Caco-2 (cell line): ENCODE results near the gene FCMR. TPM values are rescaled to one million over a fixed set of nuclear protein-coding genes. Genes with fewer than 3 reads are reported as not detected.

Source experiments
- BruUV-seq: library from RNA; stranded (reverse); fragments of 400-500 nt; replicated peaks from 2 replicates; lab custom pipeline; 2021; lab: Mats Ljungman, UMichigan
- CTCF ChIA-PET: fragments of 300-600 bp; sonication (Branson Sonifier 250); formaldehyde crosslinking; loops from one replicate; lab custom pipeline; 2022; ENCODE audit warnings: antibody characterized with exemption; lab: Charles Lee
- POLR2A ChIA-PET: fragments of 300-600 bp; sonication (Branson Sonifier 250); formaldehyde crosslinking; loops from one replicate; lab custom pipeline; 2022; ENCODE audit warnings: antibody characterized with exemption; lab: Charles Lee
- DNase-seq, 2 experiments: peaks; one replicate each; pipeline versions ENCODE4 v3.0.0 to v3.0.0-alpha.2; 2020 to 2022
- H3K27me3 ChIP-seq: replicated peaks from 2 replicates; pipeline ENCODE4 v1.6.0; 2011; ENCODE audit warnings: low read length; ENCODE audit not compliant: control insufficient read depth, insufficient read depth
- H3K36me3 ChIP-seq: 2 replicates; pipeline ENCODE4 v1.5.1; 2011; ENCODE audit warnings: low read length; ENCODE audit not compliant: control insufficient read depth, insufficient read depth
- H3K4me1 ChIP-seq: fragments of 250-450 bp; sonication (Bioruptor Pico); 2 replicates; pipeline ENCODE4 v1.5.1; 2020; ENCODE audit warnings: mild to moderate bottlenecking
- H3K4me3 ChIP-seq: 2 replicates; pipeline ENCODE4 v1.5.1; 2011; ENCODE audit warnings: low read depth, mild to moderate bottlenecking, control low read depth, low read length
- H3K9me3 ChIP-seq: fragments of 250-450 bp; sonication (Bioruptor Pico); 2 replicates; pipeline ENCODE4 v1.5.1; 2020; ENCODE audit warnings: mild to moderate bottlenecking, moderate library complexity
- H3K27ac Mint-ChIP-seq: one replicate; pipeline ENCODE4 v1.8.0; 2022; ENCODE audit warnings: mixed read lengths; ENCODE audit not compliant: unreplicated experiment
- H3K27me3 Mint-ChIP-seq: one replicate; pipeline ENCODE4 v1.8.0; 2022; ENCODE audit warnings: mixed read lengths; ENCODE audit not compliant: insufficient read depth, unreplicated experiment
- H3K36me3 Mint-ChIP-seq: one replicate; pipeline ENCODE4 v1.8.0; 2022; ENCODE audit warnings: mild to moderate bottlenecking, mixed read lengths; ENCODE audit not compliant: insufficient read depth, unreplicated experiment
- H3K4me1 Mint-ChIP-seq: one replicate; pipeline ENCODE4 v1.8.0; 2022; ENCODE audit warnings: low read depth, mixed read lengths; ENCODE audit not compliant: unreplicated experiment
- H3K4me3 Mint-ChIP-seq: one replicate; pipeline ENCODE4 v1.8.0; 2022; ENCODE audit warnings: mild to moderate bottlenecking, moderate library complexity, mixed read lengths; ENCODE audit not compliant: unreplicated experiment
- H3K9me3 Mint-ChIP-seq: one replicate; pipeline ENCODE4 v1.8.0; 2022; ENCODE audit warnings: mixed read lengths; ENCODE audit not compliant: unreplicated experiment
- intact Hi-C: fragments of 100-400 bp; cut with micrococcal nuclease; formaldehyde crosslinking; loops from one replicate; pipeline ENCODE4 v1.10.0; 2022; ENCODE audit not compliant: unreplicated experiment
- total RNA-seq: library from RNA; stranded (reverse); gene quantifications from 2 replicates; pipeline ENCODE4 v1.2.3, GENCODE V29; 2022
- TF ChIP-seq, protein P1 (sequence below), 2 experiments: fragments of 200-600 bp in 1 of 2; IDR thresholded peaks; 1 replicate in 1 of 2; 2 replicates in 1 of 2; pipeline versions ENCODE4 v1.5.1 to v1.8.0; 2011 to 2022; ENCODE audit warnings: antibody characterized with exemption in 1 of 2, control low read depth in 1 of 2, inconsistent platforms in 1 of 2, low read depth in 1 of 2, low read length in 1 of 2, mild to moderate bottlenecking in 1 of 2, moderate library complexity in 1 of 2; ENCODE audit not compliant: insufficient read depth in 1 of 2, severe bottlenecking in 1 of 2, unreplicated experiment in 1 of 2

Gene FCMR
- total RNA-seq, 1 experiment from 2014 or later = not detected

DNA sequence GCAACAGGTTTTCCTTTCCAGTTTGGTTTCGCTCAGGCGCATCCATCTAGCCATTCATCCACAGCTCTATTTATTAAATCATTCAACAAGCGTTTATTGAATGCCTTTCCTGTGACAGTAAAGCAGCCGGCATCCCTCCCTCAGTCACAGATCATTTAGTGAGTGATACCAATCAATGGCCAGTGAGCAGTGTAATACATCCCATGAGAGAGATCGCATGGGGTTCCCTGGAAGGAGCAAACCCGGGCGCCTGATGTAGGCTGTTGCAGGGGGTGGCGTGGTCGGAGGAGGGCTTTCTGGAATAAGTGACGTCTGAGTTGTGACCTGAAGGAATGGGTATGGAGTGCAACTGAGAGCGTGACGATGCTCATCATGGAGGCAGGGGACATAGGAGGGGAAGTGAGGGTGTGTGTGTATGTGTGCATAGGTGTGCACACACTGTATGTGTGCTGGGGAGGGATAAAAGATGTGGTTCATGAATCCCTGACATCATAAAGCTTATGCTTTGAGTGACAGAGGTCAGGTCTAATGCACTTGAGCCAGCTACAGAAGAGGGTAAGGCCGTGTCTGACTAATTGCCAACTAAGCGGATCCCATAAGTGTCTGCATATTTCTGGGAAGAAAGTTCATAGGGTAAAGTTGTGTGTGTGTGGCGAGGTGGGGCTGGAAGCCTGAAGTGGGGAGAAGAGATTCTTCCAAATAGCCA lies 6.6 kb downstream of the FCMR start:
- Histone ChIP-seq H3K4me3 (no peak overlapping the region), H3K27me3 (no peaks in the 10 kb centered on the region), H3K36me3 (no peaks in the 10 kb centered on the region), H3K9me3 (no peaks in the 10 kb centered on the region), H3K4me1 (no peaks in the 10 kb centered on the region)
- TF ChIP-seq, protein P1, sequence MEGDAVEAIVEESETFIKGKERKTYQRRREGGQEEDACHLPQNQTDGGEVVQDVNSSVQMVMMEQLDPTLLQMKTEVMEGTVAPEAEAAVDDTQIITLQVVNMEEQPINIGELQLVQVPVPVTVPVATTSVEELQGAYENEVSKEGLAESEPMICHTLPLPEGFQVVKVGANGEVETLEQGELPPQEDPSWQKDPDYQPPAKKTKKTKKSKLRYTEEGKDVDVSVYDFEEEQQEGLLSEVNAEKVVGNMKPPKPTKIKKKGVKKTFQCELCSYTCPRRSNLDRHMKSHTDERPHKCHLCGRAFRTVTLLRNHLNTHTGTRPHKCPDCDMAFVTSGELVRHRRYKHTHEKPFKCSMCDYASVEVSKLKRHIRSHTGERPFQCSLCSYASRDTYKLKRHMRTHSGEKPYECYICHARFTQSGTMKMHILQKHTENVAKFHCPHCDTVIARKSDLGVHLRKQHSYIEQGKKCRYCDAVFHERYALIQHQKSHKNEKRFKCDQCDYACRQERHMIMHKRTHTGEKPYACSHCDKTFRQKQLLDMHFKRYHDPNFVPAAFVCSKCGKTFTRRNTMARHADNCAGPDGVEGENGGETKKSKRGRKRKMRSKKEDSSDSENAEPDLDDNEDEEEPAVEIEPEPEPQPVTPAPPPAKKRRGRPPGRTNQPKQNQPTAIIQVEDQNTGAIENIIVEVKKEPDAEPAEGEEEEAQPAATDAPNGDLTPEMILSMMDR (IDR thresholded peaks at IDR 0.05; ENCODE audit: insufficient read depth in 1 of 2, low read depth in 1 of 2, low read length in 1 of 2, severe bottlenecking in 1 of 2, unreplicated experiment in 1 of 2) = no peak
- peaks cover 11% of the 10 kb centered on the region for H3K27me3 Mint-ChIP-seq
- intact Hi-C loops = no loop called here
- BruUV-seq = no TSS peak
- H3K4me3 Mint-ChIP-seq = no peak overlapping the region
- H3K27ac Mint-ChIP-seq = no peak overlapping the region
- H3K36me3 Mint-ChIP-seq = no peaks in the 10 kb centered on the region
- no peak for DNase-seq
- ChIA-PET CTCF (no interaction called here), POLR2A (no interaction called here)
- no peaks in the 10 kb centered on the region for H3K4me1 Mint-ChIP-seq
- no peaks in the 10 kb centered on the region for H3K9me3 Mint-ChIP-seq

DNA sequence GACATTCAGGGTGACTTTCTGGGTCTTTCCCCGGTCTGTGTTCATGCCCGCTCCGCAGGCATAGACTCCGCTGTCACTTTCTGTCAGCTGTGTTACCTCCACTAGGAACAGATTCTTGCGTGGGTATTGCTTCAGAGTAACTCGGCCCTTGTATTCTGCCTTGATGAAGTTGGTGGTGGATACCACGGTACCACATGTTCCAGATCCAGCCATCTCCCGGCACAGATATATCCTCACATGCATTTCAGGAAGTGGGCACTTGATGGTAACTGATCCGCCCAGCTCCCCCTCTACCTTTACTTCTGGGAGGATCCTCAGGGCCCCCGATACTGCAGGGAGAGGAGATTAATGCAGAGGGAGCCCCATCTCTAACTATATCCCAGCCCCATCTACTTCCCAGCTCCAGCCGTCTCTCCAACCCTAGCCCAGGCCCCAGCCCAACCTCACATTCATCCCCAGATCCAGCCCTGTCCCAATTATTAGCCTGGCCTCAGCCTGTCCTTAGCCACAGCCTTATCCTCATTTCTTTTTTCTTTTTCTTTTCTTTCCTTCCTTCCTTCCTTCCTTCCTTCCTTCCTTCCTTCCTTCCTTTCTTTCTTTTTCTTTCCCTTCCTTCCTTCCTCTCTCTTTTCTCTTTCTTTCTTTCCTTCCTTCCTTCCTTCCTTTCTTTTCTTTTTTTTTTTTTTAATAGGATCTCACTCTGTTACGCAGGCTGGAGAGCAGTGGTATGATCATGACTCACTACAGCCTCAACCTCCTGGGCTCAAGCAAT lies 7.8 kb downstream of the FCMR start:
- Mint-ChIP-seq H3K27ac (no peak overlapping the region), H3K36me3 (no peaks in the 10 kb centered on the region), H3K27me3 (peaks cover 12% of the 10 kb centered on the region), H3K4me1 (peaks cover 2% of the 10 kb centered on the region), H3K4me3 (no peak overlapping the region), H3K9me3 (no peaks in the 10 kb centered on the region)
- H3K36me3 ChIP-seq = no peaks in the 10 kb centered on the region
- ChIA-PET POLR2A (no interaction called here), CTCF (interaction anchor here (2.0 kb wide), 1 partner anchor 279 kb away, joined by 9 read pairs; the partner anchor contains the start of gene DYRK3)
- intact Hi-C loops = loop anchor here (5.0 kb wide), 2 partner anchors 47 to 62 kb away; partner anchors contain the start of gene IL20
- no TSS peak for BruUV-seq
- H3K4me1 ChIP-seq = 0 out of 2 replicates have a peak, but pooled peaks cover 3% of the 10 kb centered on the region
- TF ChIP-seq, protein P1 (IDR thresholded peaks at IDR 0.05; ENCODE audit: insufficient read depth in 1 of 2, low read depth in 1 of 2, low read length in 1 of 2, severe bottlenecking in 1 of 2, unreplicated experiment in 1 of 2) = no peak
- no peak overlapping the region for H3K4me3 ChIP-seq
- DNase-seq = no peak
- peaks cover 2% of the 10 kb centered on the region; the same call in 1 of the 2 replicates for H3K27me3 ChIP-seq
- no peaks in the 10 kb centered on the region for H3K9me3 ChIP-seq

DNA sequence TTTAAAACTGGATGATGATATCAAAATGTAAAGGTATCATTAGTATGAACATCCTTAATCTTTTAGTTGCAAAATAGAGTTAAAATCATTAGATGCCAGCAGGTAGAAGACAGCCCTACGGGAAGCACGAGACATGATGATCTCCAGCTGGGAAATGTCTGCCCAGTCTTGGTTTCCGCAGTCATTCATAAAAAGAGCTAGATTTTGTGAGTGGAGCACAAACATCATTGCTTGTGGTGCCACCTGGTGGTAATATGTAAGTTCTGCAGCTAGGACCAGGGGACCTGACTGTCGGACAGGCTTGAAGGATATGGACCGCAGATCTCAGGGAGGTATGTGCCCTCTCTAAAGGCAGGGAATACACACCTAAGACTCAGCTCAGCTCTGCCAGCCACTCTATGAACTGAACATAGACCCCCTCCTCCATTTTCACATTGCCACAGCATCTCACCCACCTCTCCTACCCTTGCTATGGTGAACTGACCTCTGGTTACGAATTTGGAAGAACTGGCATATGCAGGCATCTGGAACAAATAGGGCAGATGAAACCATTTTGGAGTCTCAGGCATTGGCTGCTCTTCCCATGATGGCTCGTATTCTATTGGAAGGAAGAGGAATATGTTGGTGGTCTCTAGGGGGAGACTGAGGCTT lies 9.2 kb downstream of the FCMR start:
- TF ChIP-seq, protein P1 (IDR thresholded peaks at IDR 0.05; ENCODE audit: insufficient read depth in 1 of 2, low read depth in 1 of 2, low read length in 1 of 2, severe bottlenecking in 1 of 2, unreplicated experiment in 1 of 2) = peak; percentile 75 to 81
- CTCF ChIA-PET = interaction anchor here (0.6 to 2.7 kb wide), 44 partner anchors 11 to 1317 kb away, joined by 3 to 68 read pairs (median 4); partner anchors contain the start of genes C1orf116, DYRK3 and IL24

More for the DNA sequence above, 9.2 kb downstream of the FCMR start:
- peaks cover 2% of the 10 kb centered on the region; the same call in 1 of the 2 replicates for H3K27me3 ChIP-seq
- Mint-ChIP-seq H3K27me3 (peaks cover 20% of the 10 kb centered on the region), H3K9me3 (no peaks in the 10 kb centered on the region), H3K4me1 (peaks cover 12% of the 10 kb centered on the region), H3K27ac (no peak overlapping the region), H3K4me3 (no peak overlapping the region), H3K36me3 (no peaks in the 10 kb centered on the region)
- H3K4me1 ChIP-seq = 0 out of 2 replicates have a peak, but pooled peaks cover 3% of the 10 kb centered on the region
- intact Hi-C loops = loop anchor here (1.0 to 5.0 kb wide), 7 partner anchors 45 to 281 kb away; partner anchors contain the start of gene IL20
- H3K36me3 ChIP-seq = no peaks in the 10 kb centered on the region
- no TSS peak for BruUV-seq
- peak; percentile 82 to 83 for DNase-seq
- POLR2A ChIA-PET = no interaction called here
- no peak overlapping the region for H3K4me3 ChIP-seq
- no peaks in the 10 kb centered on the region for H3K9me3 ChIP-seq
